Activated CD4-positive, CD25-positive, alpha-beta regulatory T cell (primary cell): ENCODE results near the gene RAD18.

ENCODE experiments used
- DNase-seq, 4 experiments: peaks; one replicate each; lab custom pipeline; 2025; lab: John Stamatoyannopoulos, UW

Gene RAD18

DNA sequence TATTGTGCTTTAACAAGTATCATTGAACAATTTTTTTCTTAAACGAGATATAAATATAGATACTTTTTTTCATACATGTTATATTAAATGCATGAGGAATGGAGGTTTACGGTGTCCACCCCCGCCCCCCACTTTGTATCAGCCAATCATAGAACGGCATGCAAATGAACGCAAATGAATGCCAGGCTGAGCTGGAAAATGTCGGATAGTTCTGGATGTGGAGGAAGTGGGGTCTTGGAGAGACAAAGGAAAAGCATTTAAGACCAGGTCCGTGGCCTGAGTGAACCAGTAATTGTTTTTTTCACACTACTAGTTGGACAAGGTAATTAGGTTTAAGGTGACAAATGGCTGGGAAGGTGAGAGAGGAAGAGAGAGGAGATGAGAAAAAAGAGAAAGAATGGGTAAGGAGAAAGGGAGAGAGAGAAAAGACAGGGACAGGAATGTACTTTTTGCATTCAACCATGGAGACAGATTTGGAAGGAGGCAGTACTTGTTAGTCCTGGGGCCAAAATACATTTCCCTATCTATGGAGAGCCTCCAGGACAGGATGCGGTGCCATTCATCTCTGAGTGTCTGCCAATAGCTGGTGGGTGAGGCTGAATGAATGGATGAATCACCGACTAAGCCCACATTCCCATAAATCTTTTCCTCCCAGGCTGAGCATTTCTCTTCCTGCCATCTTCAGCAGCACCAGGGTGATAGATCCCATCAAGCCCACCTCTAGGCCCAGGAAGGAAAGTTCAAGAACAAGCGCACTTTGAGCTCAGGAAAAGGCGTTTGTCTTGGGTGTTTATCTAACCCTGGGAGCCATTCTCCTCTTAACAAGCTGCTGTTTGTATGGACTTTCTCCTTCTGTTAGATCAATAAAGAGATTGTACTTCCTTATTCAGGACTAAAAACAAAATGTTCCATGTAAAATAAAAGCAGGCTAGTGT is 1.4 kb upstream of the RAD18 start:
- DNase-seq, result no peak

DNA sequence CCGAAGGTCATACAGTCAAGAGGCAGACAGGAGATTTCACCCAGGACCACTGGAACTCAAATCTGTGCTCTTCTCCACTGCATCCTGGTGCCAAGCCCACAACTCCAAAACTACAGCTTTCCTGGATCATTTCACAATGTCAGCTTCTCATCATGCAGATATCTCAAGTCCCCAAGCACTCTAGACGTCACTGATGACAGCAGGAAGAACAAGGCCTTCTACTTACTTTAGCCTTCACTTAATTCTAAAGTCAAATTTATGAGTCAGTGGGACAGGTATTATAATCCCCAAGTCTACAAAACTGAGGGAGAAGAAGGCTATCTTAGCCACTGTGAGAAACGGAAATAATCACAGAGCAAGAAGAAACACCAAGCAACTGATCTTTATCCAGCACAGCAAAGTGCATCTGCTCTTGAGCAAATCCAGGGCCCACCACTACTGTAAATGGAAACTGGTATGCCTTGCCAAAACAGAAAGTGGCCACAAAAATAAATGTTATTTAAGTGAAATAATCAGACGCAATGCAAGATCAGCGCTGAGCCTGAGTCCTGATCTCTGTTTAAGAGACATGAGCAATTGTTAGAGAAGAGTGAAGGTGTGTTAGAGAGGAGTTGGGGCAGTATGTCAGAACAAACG is 928 bp downstream of the RAD18 start:
- DNase-seq, result no peak

DNA sequence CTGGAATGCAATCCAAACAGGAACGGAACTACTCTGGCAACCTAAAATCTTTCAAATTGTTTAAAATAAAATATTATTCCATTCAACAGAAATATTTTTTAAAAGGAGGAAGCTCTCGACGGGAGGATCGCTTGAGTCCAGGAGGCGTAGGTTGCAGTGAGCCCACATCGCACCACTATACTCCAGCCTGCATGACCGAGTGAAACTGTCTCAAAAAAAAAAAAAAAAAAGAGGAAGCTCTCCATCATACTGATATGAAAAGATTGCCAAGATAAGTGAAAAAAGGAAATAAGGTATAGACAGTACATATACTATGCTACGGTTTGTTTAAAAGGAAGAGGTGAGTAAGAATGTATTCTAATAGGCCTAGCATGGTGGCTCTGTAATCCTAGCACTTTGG is 3.6 kb downstream of the RAD18 start:
- no peak for DNase-seq

DNA sequence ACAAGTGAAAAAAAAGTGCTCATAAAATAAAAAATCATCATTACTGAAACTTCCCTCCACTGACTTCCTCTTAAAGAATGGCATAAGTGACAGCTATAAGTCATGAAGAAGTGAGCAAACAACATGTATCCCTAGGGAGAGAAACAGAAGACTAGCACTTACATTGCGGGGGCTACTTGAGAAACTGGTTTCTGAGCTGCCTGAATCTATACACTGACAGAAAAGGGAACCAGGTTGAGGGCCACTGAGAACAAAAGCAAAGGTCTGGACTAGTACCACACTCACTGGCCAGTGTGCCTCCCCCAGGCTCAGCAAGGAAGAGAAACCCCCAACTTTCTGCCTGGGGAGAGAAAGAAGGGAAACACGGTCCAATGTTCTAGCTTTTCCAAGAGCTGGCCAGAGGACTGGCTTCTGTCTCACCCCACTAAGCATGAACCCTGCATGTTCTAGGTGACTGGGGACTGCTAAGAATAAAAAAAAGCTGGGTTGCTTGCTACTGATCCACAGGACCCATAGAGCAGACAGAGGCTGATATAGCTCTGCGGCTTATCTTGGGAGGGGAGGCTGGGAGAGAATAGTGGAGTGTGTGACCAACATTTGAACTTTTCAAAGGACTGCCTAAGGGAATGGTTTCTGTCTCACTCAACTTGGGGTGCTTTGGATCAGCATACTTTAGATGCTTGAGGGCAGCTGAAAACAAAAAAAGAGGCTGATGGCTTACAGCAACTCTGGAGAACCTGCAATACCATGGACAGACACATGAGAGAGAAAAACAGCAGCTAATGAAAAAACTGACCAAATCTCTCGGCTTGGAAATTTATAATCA is 8.1 kb downstream of the RAD18 start:
- DNase-seq, result no peak

DNA sequence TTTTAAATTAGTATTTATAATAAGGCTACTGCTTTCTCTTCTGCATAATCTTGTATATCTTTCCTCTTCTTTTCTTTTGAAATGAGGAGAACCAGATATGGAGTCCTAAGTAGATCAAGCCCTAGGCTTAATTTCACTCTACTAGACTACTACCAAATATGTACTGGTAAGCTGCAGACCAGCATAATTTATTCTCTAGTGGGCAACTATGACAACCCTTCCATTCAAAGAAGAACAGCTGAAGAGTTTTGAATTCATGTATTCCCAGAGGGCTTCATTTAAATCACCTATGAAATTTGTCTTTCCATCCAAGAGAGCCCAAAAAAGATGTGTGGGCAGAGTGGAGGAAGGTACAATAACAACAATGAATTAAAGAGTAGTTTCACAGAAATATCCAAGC is 10.0 kb downstream of the RAD18 start:
- DNase-seq, result no peak

DNA sequence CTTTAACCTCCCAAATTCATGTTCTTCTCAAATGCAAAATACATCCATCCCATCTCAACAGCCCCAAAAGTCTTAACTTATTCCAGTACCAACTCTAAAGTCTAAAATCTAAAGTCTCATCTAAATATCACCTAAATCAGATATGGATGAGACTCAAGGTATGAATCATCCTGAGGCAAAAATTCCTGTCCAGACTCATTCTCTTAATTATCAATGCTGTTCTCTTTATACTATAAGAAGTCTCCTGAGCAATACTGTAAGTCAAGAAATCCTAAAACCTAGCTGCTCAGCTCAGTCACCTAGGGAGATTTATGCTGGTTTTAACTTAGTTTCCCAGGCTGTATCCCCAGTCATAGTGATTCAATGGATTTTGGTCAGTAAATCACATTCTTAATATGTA is 11.1 kb downstream of the RAD18 start:
- DNase-seq, result no peak

DNA sequence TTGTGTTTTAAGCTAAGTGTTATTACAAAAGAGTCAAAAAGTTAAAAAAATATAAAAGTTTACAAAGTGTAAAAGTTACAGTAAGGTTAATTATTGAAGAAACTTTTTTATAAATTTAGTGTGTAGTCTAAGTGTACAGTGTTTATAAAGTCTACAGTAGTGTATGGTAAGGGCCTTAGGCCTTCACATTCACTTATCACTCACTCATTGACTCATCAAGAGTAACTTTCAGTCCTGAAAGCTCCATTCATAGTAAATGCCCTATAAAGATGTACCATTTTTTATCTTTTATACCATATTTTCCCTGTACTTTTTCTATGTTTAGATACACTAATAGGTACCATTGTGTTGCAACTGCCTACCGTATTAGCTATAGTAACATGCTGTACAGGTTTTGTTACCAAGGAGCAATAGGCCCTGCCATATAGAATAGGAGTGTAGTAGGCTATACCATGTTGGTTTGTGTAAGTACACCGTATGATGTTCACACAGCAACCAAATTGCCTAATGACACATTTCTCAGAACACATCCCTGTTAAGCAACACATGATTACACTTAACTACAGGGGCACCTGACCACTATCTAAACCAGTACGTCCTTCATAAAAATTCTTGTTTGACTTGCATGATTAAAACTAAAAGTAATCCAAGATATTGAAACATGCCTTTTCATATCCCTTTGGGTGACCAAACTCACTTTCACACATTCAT is 17.2 kb downstream of the RAD18 start:
- DNase-seq, result no peak

DNA sequence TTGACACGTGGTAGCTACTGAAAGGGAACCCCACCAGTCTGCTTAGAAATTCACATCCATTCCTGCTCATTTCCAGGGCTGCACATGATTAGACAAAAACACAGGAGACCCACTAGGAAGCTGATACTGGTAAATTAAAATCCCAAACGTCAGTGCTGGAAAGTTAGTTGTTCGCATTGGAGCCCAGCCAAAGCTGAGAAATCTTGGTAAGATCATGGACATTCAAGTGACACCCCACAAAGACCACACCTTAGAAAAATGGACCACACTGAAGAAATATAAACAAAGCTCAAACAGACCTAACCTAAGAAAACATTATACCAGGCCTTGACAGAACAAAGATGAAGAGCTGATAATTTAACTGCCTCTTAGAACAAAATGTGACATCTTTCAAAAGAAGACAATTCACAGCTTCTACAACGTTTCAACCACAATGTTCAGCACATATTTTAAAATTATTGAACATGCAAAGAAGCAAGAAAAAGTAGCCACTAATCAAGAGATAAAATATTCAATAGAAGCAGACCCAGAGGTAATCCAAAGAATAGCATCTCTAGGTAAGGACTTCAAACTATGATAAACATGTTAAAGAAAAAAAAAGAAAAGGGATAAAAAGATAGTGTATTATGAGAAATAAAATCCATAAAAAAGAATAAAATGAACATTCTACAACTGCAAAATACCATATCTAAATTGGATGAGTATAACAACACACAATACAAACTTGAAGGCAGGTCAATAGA is 20.4 kb downstream of the RAD18 start:
- no peak for DNase-seq

DNA sequence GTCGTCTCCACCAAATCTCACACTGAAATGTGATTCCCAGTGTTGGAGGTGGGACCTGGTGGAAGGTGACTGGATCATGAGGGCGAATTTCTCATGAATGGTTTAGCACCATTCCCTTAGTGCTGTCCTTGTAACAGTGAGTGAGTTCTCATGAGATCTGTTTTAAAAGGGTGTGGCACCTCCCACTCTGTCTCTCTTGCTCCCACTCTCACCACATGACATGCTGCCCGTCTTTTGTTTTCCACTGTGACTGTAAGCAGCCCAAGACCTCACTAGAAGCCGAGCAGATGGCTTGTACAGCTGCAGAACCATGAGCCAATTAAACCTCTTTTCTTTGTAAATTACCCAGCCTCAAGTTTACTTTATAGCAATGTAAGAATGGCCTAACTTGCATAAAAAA is 21.2 kb downstream of the RAD18 start:
- no peak for DNase-seq

DNA sequence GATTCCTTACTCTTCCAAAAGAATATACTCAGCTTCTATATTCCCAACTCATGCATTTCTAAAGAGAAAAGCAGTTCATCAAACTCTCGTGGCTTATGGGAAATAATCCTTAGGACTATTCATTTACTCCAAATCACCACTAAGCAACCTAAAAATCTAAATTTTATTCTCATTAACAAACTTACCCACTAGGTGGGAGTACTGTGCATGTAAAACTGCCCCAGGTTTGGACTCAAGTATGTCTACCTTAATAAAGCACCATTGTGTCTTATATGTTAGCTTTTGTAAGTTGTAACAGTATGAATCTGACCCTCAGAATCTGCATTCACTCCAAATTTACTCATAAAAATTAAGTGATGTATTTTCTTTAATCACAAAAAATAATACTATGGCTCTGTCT is 25.3 kb downstream of the RAD18 start:
- no peak for DNase-seq

DNA sequence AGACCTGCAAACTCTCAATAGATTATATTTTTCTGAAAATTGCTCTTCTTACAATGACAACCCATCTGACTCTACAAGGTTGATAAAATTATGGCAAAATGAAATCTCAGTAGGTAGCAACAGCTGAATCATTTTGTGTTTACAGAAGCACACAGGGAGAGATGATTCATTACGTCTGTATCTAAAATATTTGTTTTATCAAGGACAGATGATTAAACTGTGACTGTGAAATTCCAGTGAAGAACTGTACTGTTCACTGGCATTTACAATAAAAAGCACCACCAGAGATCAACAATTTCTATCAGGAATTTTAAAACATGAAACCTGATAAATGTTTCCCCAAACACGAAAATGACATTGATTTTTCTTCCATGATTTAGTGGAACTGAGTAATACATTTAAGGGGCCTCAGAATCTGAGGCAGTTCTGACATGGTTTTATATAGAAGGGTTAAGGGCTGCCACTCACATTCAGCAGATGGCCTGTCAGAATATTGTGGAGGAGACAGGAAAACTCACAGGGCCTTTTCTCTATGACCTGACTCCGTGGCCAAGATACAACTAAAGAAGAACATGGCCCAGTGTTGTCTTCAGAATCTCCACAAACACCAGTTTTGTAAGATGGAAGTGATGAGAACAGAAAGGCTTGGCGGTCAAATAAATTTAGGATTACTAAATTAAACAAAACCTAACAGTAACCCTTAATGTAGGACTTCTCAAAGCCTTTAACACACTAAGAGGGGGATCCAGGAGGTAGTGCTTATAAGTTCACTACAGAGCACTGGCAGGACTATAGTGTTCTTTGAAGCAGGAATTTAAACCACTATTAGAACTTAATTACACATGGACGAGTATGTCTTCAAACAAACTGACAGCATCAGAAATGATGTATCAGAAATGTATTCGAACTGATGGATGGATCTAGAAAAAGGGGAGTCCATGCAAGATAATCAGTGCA is 25.9 kb downstream of the RAD18 start:
- DNase-seq, result no peak

DNA sequence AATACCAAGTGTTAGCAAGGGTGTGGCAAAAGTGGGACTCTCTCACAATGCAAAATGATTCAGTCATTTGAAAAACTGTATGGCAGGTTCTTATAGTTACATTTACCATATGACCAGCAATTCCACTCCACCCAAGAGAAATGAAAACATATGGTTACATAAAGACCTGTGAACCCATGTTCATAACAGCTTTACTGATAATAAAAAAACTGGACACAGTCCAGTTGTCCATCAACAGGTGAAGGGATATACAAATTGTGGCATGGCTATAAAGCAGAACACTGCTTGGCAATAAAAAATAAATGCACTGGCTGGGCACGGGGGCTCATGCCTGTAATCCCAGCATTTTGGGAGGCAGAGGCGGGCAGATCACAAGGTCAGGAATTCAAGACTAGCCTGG is 30.8 kb downstream of the RAD18 start:
- DNase-seq, result no peak

DNA sequence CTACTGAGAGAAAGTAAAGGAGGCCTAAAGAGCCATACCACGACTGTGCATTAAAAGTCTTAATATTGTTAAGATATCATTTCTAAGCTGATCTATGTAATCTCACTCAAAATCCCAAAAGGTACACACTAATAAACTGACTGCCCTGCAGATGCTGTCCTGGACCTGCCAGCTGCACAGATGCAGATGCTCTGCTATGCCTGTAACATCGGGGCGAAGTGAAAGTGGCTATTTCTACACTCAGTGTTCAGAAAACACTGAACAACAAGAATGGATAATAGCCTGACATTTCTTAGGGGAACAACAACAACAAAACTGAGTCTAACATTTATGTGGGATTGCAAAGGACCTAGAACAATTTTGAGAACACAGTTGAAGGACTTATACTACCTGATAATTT is 31.9 kb downstream of the RAD18 start:
- DNase-seq, result no peak

DNA sequence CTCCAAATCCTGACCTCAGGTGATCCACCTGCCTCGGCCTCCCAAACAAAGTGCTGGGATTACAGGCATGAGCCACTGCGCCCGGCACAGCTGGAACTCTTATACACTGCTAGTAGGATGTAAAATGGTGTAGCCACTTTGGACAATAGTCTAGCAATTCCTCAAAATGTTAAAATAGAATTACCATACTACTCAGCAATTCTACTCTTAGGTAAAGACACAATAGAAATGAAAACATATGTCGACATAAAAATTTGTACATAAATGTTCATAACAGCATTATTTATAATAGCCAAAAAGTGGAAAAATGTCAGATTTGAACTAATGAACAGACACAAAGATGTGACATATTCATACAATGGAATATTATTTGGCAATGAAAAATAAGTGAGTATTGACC is 33.4 kb downstream of the RAD18 start:
- DNase-seq, result no peak

DNA sequence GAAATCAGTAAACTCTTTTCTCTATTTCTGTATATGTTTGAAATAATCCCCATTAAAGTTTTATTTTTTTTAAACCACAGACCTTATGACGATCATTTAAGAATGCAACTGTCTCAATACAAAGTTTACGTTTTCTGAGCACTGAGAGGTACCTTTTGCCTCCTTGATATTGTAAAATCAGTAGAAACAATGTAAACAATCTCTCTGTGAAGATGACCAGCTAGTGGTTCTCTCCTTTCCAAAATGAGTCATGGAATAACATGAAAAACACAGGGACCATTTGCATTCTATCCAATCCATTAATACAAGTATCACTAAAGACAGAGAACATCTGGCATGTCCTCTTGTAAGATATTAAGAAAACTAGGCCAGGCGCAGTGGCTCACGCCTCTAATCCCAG is 48.8 kb downstream of the RAD18 start:
- no peak for DNase-seq

DNA sequence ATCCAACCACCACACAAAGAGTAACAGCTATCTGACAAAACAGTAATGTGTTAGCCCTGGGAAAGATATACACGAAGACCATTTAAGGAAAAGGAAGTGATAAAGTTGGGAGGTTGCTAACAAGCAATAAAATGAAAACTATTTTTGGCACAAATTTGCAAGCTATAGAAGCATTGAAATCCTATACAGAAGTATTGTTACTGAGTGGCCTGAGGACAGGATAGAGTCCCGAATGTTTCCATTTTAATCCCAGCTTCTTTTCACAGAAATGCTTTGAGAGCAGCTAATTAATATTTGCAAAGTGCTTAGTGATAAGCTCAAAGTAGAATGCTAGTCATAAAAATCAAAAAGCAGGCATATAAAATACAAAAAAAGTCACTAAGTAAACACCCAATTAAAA is 51.5 kb downstream of the RAD18 start:
- no peak for DNase-seq

DNA sequence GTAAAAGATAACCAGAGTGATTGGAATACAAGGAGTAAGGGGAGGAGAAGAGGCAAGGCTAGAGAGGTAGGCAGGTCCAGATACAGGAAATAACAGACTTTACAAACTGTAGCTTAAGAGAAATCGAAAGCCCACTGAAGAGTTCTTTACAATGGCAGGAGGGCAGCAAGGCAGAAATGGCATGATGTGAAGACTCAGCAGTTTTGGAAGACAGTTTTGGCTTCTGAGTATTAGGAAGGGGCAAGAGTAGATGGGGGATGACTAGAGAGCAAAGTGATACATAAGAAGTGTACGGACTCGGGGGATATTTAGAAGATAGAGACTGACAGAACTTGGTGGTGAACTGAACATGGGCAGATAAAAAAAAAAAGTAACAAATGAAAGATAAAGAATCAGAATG is 54.1 kb downstream of the RAD18 start:
- no peak for DNase-seq

DNA sequence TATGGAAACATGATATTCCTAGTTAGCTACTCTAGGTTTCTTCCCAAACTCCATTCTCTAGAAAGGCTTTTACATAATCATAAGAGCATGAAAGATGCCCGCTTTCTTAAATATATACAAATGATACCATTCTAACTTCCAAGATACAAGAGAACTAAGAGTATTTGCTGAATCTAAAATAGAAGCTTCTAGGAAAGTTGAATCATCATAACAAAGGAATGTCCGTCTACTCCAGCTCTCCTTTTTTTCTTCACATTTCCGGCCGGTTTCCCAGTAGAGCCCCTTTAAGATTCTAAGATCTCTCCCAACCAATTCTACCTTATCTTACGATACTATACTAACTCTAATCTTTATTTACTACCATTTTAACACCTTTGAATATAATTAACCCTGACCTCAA is 60.1 kb downstream of the RAD18 start:
- DNase-seq, result no peak

DNA sequence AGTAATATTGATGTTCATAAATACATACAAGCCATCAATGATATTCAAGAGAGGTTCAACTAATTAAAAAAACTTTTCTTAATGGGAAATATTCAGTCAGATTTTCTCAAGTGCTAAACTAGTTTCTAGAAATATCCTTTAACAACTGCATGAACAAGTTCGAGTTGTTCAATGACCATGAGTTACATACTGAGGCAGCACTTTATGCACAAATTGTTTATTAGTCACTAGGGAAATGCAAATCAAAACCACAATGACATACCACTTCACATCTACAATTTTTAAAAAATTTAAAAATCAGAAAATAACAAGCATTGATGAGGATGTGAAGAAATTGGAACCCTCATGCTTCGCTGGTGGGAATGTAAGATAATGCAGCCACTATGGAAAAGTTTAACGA is 62.4 kb downstream of the RAD18 start:
- no peak for DNase-seq

DNA sequence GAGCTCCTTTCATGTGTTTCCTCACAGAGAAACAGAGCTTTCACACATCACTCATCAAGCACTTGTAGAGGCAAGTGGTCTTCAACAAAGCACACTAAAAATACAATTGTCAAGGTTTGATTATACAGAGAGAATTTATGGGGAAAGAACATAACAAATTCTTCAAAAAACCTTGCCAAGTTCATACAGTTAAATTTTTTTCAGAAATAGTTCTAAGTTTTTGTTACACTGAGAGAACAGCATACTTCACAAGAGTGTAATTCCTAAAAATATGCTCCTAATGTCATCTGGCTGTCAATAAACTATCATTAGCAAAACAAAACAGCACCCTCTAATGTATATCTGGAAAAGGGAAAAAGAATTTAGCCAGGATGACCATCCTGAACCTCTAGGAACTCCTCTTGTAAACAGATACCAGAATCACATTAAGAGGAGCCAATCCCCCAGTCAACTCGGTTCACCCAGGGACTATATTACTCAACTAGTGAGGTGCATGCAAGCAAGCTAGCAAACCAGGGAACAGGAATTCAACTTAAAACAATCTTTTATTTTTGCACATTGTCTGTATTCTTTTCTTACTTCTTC is 63.3 kb downstream of the RAD18 start:
- DNase-seq, result no peak
